AG04450 (cell line): ENCODE data around the gene PPFIA1. TPM values are rescaled to one million over a fixed set of nuclear protein-coding genes. Genes with fewer than 3 reads are reported as not detected.

Experiments used
- CTCF ChIA-PET: fragments of 300-600, 350-600 bp; formaldehyde crosslinking; extraction: SDS; loops from one replicate; lab custom pipeline; 2022; ENCODE audit warnings: antibody characterized with exemption, inconsistent platforms; lab: Charles Lee
- POLR2A ChIA-PET: fragments of 350-600 bp; formaldehyde crosslinking; extraction: SDS; loops from one replicate; lab custom pipeline; 2021; ENCODE audit warnings: antibody characterized with exemption, inconsistent platforms; lab: Yijun Ruan, JAX
- DNase-seq: peaks from one replicate; pipeline ENCODE4 v3.0.0-alpha.2; 2011; ENCODE audit warnings: low read depth, low spot score
- H3K27ac ChIP-seq: one replicate; pipeline ENCODE4 v1.5.1; 2012; ENCODE audit warnings: low read depth, low read length, control low read depth
- H3K27me3 ChIP-seq: one replicate; pipeline ENCODE4 v1.6.0; 2012; ENCODE audit warnings: low read length; ENCODE audit not compliant: control insufficient read depth, insufficient read depth
- H3K4me3 ChIP-seq: 2 replicates; pipeline ENCODE4 v1.5.1; 2011; ENCODE audit warnings: mild to moderate bottlenecking, low read depth, low read length, control low read depth
- H3K9me3 ChIP-seq: 2 replicates; pipeline ENCODE4 v1.5.1; 2012; ENCODE audit warnings: low read length; ENCODE audit not compliant: control insufficient read depth, insufficient read depth
- CTCF ChIP-seq: IDR thresholded peaks from 2 replicates; pipeline ENCODE4 v1.5.1; 2011; ENCODE audit warnings: low read depth, low read length, control low read depth, inconsistent platforms
- polyA plus RNA-seq: library from polyadenylated mRNA; depleted of rRNA; stranded (reverse); fragments of >200 nt; gene quantifications from 2 replicates; pipeline ENCODE4 v1.2.3, GENCODE V29; 2011

The PPFIA1 gene
- polyA plus RNA-seq, 1 experiment: 39.9 TPM

- no peaks in the 10 kb centered on the region for H3K27me3 ChIP-seq
- no peak for DNase-seq
- TF ChIP-seq CTCF: no peak
- H3K9me3 ChIP-seq: no peaks in the 10 kb centered on the region
- ChIA-PET POLR2A (no interaction called here), CTCF (no interaction called here)
- no peak overlapping the region for H3K4me3 ChIP-seq
- no peak overlapping the region for H3K27ac ChIP-seq
These were observed 44.2 kb downstream of the PPFIA1 start for GRCh38 chr11:70314730-70315129.

- H3K9me3 ChIP-seq: no peaks in the 10 kb centered on the region
- H3K4me3 ChIP-seq: no peak overlapping the region
- ChIA-PET POLR2A (no interaction called here), CTCF (no interaction called here)
- no peak overlapping the region for H3K27ac ChIP-seq
- no peak for TF ChIP-seq CTCF
- DNase-seq: no peak
- no peaks in the 10 kb centered on the region for H3K27me3 ChIP-seq
These were observed 45.2 kb downstream of the PPFIA1 start for GRCh38 chr11:70315716-70316115.

GRCh38 chr11:70317581-70318305, 47.3 kb downstream of the PPFIA1 start:
- ChIA-PET POLR2A (no interaction called here), CTCF (no interaction called here)
- no peaks in the 10 kb centered on the region for H3K27me3 ChIP-seq
- no peak for TF ChIP-seq CTCF
- no peak overlapping the region for H3K4me3 ChIP-seq
- no peaks in the 10 kb centered on the region for H3K9me3 ChIP-seq
- no peak for DNase-seq
- no peak overlapping the region for H3K27ac ChIP-seq

- TF ChIP-seq CTCF: no peak
- Histone ChIP-seq H3K27ac (no peak overlapping the region), H3K9me3 (no peaks in the 10 kb centered on the region), H3K27me3 (no peaks in the 10 kb centered on the region), H3K4me3 (no peak overlapping the region)
- POLR2A ChIA-PET: no interaction called here
- CTCF ChIA-PET: no interaction called here
- no peak for DNase-seq
These were observed 49.0 kb downstream of the PPFIA1 start for GRCh38 chr11:70319396-70320076.

GRCh38 chr11:70322666-70323065, 52.2 kb downstream of the PPFIA1 start:
- Histone ChIP-seq H3K9me3 (no peaks in the 10 kb centered on the region), H3K27ac (no peak overlapping the region), H3K27me3 (no peaks in the 10 kb centered on the region), H3K4me3 (no peak overlapping the region)
- CTCF ChIA-PET: no interaction called here
- no peak for TF ChIP-seq CTCF
- DNase-seq: no peak
- POLR2A ChIA-PET: no interaction called here
